ENCODE measurements around the gene AVP. TPM values are rescaled to one million over a fixed set of nuclear protein-coding genes. Genes with fewer than 3 reads are reported as not detected.
A peak's percentile ranks its signal among the peaks of the same experiment; 100 is the strongest.

The AVP gene
- total RNA-seq, 1 experiment from 2014 or later, result not detected

DNA sequence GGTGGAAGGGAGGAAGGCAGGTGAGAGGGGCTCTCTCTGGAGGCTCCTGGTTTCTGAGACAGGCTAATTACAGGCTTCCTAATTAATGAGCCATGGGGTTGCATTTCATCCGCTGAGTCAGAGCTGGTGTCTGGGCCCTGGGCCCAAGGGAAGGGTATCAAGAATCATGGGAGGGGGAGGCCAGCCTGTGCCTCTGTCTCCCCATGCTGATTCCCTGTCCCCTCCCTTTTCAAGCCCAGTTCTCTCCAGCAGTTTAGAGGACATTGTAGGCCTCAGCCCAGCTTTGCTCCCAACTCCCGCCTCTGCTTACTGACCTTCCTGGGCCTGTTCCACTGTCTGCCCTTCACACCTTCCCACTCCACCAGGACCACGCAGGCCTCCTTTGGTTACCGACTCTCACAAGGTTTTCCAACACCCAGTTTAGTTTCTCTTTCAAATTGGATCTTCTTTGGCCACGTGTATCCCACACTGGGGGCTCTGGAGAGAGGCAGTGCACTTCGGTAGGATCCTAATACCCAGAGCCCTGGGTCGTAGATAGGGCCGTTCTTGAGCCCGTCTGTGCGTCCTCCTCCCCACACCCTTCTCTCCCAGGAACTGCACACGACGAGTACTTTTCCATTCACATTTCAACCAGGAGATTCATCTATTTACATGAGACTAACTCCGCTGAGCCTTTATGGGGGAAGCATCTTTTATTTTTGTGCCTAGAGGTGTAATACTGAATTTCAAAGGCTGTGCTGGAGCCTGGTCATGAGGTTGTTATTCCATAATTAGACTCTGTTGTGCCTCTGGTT, 18.2 kb upstream of the AVP start:
- H3K27ac Mint-ChIP-seq, result peak overlapping the region in 1 of 3 experiments; percentile 65; a peak in 2 of 7 replicates
- Histone ChIP-seq H3K4me2 (ENCODE audit: insufficient read depth, insufficient read length, low read length) (no peak overlapping the region), H3K9me3 (ENCODE audit: control insufficient read depth, low read depth, low read length) (no peaks in the 10 kb centered on the region), H3K56ac (ENCODE audit: insufficient read length, low read depth, low read length) (no peak overlapping the region), H3K9ac (ENCODE audit: extremely low read depth, insufficient read length, low read length) (no peak overlapping the region), H4K8ac (replicated peaks; ENCODE audit: insufficient read length, low read depth, low read length) (no peak overlapping the region), H2BK20ac (ENCODE audit: low read depth, low read length, poor library complexity, severe bottlenecking) (no peak overlapping the region), H3K4me1 (ENCODE audit: insufficient read depth, low read length) (no peaks in the 10 kb centered on the region), H2BK15ac (ENCODE audit: low read depth, low read length) (no peak overlapping the region), H2BK5ac (ENCODE audit: insufficient read length, low read length) (no peak overlapping the region), H3K14ac (ENCODE audit: insufficient read depth, low read length) (no peak overlapping the region; the same call in 1 of the 2 replicates), H3K27ac (ENCODE audit: insufficient read length, low read depth, low read length) (no peak overlapping the region), H3T11ph (ENCODE audit: low read length) (no peak overlapping the region), H4K20me1 (ENCODE audit: control insufficient read depth, insufficient read depth, insufficient read length) (no peaks in the 10 kb centered on the region), H4K5ac (ENCODE audit: insufficient read length, low read depth, low read length) (no peak overlapping the region), H3K23me2 (ENCODE audit: insufficient read length, low read depth, low read length, poor library complexity, severe bottlenecking) (no peaks in the 10 kb centered on the region), H3K79me2 (ENCODE audit: insufficient read depth, low read length) (no peaks in the 10 kb centered on the region), H3K27me3 (ENCODE audit: insufficient read depth, low read length) (no peaks in the 10 kb centered on the region), H2AK5ac (ENCODE audit: insufficient read length, low read length) (no peak overlapping the region), H2AFZ (ENCODE audit: low read length) (no peak overlapping the region), H3K4ac (ENCODE audit: low read depth, low read length) (no peak overlapping the region), H2BK12ac (ENCODE audit: insufficient read length, low read depth, low read length) (no peak overlapping the region), H4K91ac (ENCODE audit: insufficient read length, low read depth, low read length) (no peak overlapping the region), H2BK120ac (ENCODE audit: low read depth, low read length, poor library complexity, severe bottlenecking) (no peak overlapping the region), H3K18ac (ENCODE audit: insufficient read length, low read depth, low read length) (no peak overlapping the region), H3K23ac (ENCODE audit: insufficient read length, low read depth, low read length) (no peak overlapping the region), H3K79me1 (ENCODE audit: insufficient read depth, low read depth, low read length, poor library complexity, severe bottlenecking) (no peaks in the 10 kb centered on the region)
- DNase-seq, result no peak
- no peak for TF ChIP-seq CTCF (conservative IDR thresholded peaks at IDR 0.05)
- H3K27me3 Mint-ChIP-seq (ENCODE audit: low read depth), result no peaks in the 10 kb centered on the region; the same call in 1 of the 2 replicates
- no peak overlapping the region for H3K4me3 Mint-ChIP-seq
- peaks cover 16 to 19% of the 10 kb centered on the region in 2 experiments for H3K4me1 Mint-ChIP-seq
- H3K9me3 Mint-ChIP-seq, result no peaks in the 10 kb centered on the region
- no peaks in the 10 kb centered on the region for H3K36me3 Mint-ChIP-seq (ENCODE audit: insufficient read depth in 1 of 3, low read depth in 3 of 3)
- no CpG with 5 or more reads among the region's 13 CpGs for WGBS (ENCODE audit: extremely low coverage, insufficient read length, low lambda C conversion rate)

Measured in H9 (cell line).